Neural cell (in vitro differentiated cells): ENCODE results near the gene PFN2. TPM values are rescaled to one million over a fixed set of nuclear protein-coding genes. Genes with fewer than 3 reads are reported as not detected.

Experiments used
- H2AFZ ChIP-seq: fragments of 200-600, 300-800 bp; sonication (generic), shearing (Covaris generic); 2 replicates; pipeline ENCODE4 v1.6.0; 2014; ENCODE audit warnings: low read depth, mild to moderate bottlenecking, antibody characterized with exemption, low read length, moderate library complexity
- H3F3A ChIP-seq: fragments of 200-600 bp; shearing (Covaris generic); 2 replicates; pipeline ENCODE4 v1.6.1; 2016; ENCODE audit warnings: mild to moderate bottlenecking, moderate library complexity, mixed read lengths, antibody characterized with exemption, low read length; ENCODE audit not compliant: insufficient read depth, poor library complexity, severe bottlenecking
- H3K27ac ChIP-seq: fragments of 200-600, 300-800 bp; sonication (generic), shearing (Covaris generic); 2 replicates; pipeline ENCODE4 v1.5.1; 2014; ENCODE audit warnings: mild to moderate bottlenecking, low read length, moderate library complexity
- H3K27me3 ChIP-seq: fragments of 300-800, 200-600 bp; sonication (generic), shearing (Covaris generic); 2 replicates; pipeline ENCODE4 v1.6.0; 2014; ENCODE audit warnings: mild to moderate bottlenecking, low read depth, low read length, moderate library complexity; ENCODE audit not compliant: insufficient read depth
- H3K36me3 ChIP-seq: fragments of 300-800, 200-600 bp; sonication (generic), shearing (Covaris generic); 2 replicates; pipeline ENCODE4 v1.5.1; 2014; ENCODE audit warnings: mild to moderate bottlenecking, antibody characterized with exemption, low read length, moderate library complexity; ENCODE audit not compliant: insufficient read depth
- H3K4me2 ChIP-seq: fragments of 300-800, 200-600 bp; sonication (generic), shearing (Covaris generic); 2 replicates; pipeline ENCODE4 v1.6.0; 2014; ENCODE audit warnings: mild to moderate bottlenecking, low read length
- H3K4me3 ChIP-seq: fragments of 300-800, 200-600 bp; sonication (generic), shearing (Covaris generic); 2 replicates; pipeline ENCODE4 v1.5.1; 2014; ENCODE audit warnings: mild to moderate bottlenecking, low read length, moderate library complexity
- H3K79me2 ChIP-seq: fragments of 200-600 bp; shearing (Covaris generic); replicated peaks from 2 replicates; pipeline ENCODE4 v1.6.0; 2014; ENCODE audit warnings: mild to moderate bottlenecking, low read length, moderate library complexity; ENCODE audit not compliant: insufficient read depth
- H3K9ac ChIP-seq: fragments of 300-800, 200-600 bp; sonication (generic), shearing (Covaris generic); 2 replicates; pipeline ENCODE4 v1.6.1; 2016; ENCODE audit warnings: mild to moderate bottlenecking, low read length, mixed read lengths
- H3K9me2 ChIP-seq: fragments of 200-600 bp; shearing (Covaris generic); 2 replicates; pipeline ENCODE4 v1.6.1; 2016; ENCODE audit warnings: mild to moderate bottlenecking, low read length, mixed read lengths; ENCODE audit not compliant: insufficient read depth
- H3K9me3 ChIP-seq: fragments of 200-600, 300-800 bp; sonication (generic), shearing (Covaris generic); 2 replicates; pipeline ENCODE4 v1.6.1; 2016; ENCODE audit warnings: mild to moderate bottlenecking, mixed run types, low read length, moderate library complexity, mixed read lengths
- H4K20me1 ChIP-seq: fragments of 200-600 bp; shearing (Covaris generic); 2 replicates; pipeline ENCODE4 v1.6.1; 2016; ENCODE audit warnings: mild to moderate bottlenecking, mixed run types; ENCODE audit not compliant: insufficient read depth
- CTCF ChIP-seq: fragments of 450-650 bp; IDR thresholded peaks from 2 replicates; pipeline ENCODE4 v1.5.1; 2014; ENCODE audit warnings: antibody characterized with exemption, mild to moderate bottlenecking, moderate library complexity; ENCODE audit not compliant: poor library complexity, severe bottlenecking
- EP300 ChIP-seq: fragments of 450-650 bp; conservative IDR thresholded peaks from 2 replicates; pipeline ENCODE4 v1.6.1; 2014; ENCODE audit warnings: antibody characterized with exemption, mild to moderate bottlenecking, moderate library complexity; ENCODE audit not compliant: poor library complexity, severe bottlenecking
- EZH2 ChIP-seq: fragments of 200-600, 300-800 bp; shearing (Covaris generic), sonication (generic); IDR thresholded peaks from 2 replicates; pipeline ENCODE4 v1.6.1; 2014; ENCODE audit warnings: antibody characterized with exemption, low read length, borderline replicate concordance, mild to moderate bottlenecking; ENCODE audit not compliant: insufficient read depth, poor library complexity, severe bottlenecking
- MXI1 ChIP-seq: fragments of 450-650 bp; conservative IDR thresholded peaks from 2 replicates; pipeline ENCODE4 v1.6.1; 2014; ENCODE audit warnings: antibody characterized with exemption, mild to moderate bottlenecking; ENCODE audit not compliant: poor library complexity, severe bottlenecking
- POLR2AphosphoS5 ChIP-seq: IDR thresholded peaks from 2 replicates; pipeline ENCODE4 v1.6.1; 2012
- RAD21 ChIP-seq: fragments of 450-650 bp; conservative IDR thresholded peaks from 2 replicates; pipeline ENCODE4 v1.6.1; 2014; ENCODE audit warnings: antibody characterized with exemption, mild to moderate bottlenecking, moderate library complexity
- REST ChIP-seq: IDR thresholded peaks from 2 replicates; pipeline ENCODE4 v1.6.1; 2012; ENCODE audit warnings: borderline replicate concordance
- SMC3 ChIP-seq: fragments of 450-650 bp; conservative IDR thresholded peaks from 2 replicates; pipeline ENCODE4 v1.6.1; 2014; ENCODE audit warnings: antibody characterized with exemption, mild to moderate bottlenecking, moderate library complexity; ENCODE audit not compliant: poor library complexity
- TAF1 ChIP-seq: IDR thresholded peaks from 2 replicates; pipeline ENCODE4 v1.6.1; 2012; ENCODE audit warnings: low read depth
- polyA plus RNA-seq: library from polyadenylated mRNA; depleted of rRNA; stranded (reverse); fragments of >200 nt; gene quantifications from 2 replicates; pipeline ENCODE4 v1.2.3, GENCODE V29; 2014

PFN2 gene
- polyA plus RNA-seq, 1 donor from 2014 or later: 527 TPM

DNA sequence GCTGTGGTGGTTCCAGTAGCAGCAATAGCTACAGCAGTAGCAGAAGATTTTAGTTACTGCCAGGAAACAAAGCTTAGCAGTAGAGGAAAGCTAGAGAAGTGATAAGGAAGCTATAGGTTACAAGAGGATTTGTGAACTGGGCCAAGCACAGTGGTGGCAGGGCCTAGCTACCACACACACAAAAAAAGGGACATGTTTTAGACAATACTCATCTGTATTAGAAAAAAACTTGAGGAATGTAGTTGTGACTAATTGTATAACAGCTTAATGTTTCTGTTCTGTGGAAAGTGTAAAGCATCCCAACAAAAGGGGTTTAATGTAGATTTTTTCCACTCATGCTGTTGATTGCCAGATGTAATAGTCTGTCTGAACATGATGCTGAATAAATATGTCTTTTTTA lies 29.9 kb upstream of the PFN2 start:
- no peak for TF ChIP-seq MXI1
- no peak for TF ChIP-seq EZH2
- TF ChIP-seq REST: no peak
- TF ChIP-seq TAF1: no peak
- TF ChIP-seq CTCF: no peak
- TF ChIP-seq SMC3: no peak
- TF ChIP-seq POLR2AphosphoS5: no peak
- TF ChIP-seq EP300: no peak
- TF ChIP-seq RAD21: no peak
- H4K20me1 ChIP-seq: no peaks in the 10 kb centered on the region
- no peaks in the 10 kb centered on the region for H3K27me3 ChIP-seq
- H3K79me2 ChIP-seq: no peaks in the 10 kb centered on the region
- no peak overlapping the region for H2AFZ ChIP-seq
- H3K4me2 ChIP-seq: no peak overlapping the region
- no peaks in the 10 kb centered on the region for H3F3A ChIP-seq
- H3K9me2 ChIP-seq: no peaks in the 10 kb centered on the region
- no peak overlapping the region for H3K9ac ChIP-seq
- H3K4me3 ChIP-seq: no peak overlapping the region
- H3K36me3 ChIP-seq: no peaks in the 10 kb centered on the region
- no peaks in the 10 kb centered on the region for H3K9me3 ChIP-seq
- no peak overlapping the region for H3K27ac ChIP-seq

- Histone ChIP-seq H3K27me3 (no peaks in the 10 kb centered on the region), H3K79me2 (no peaks in the 10 kb centered on the region), H3K4me2 (no peak overlapping the region), H3K9ac (no peak overlapping the region), H2AFZ (no peak overlapping the region), H3K9me3 (no peaks in the 10 kb centered on the region), H3F3A (no peaks in the 10 kb centered on the region), H3K27ac (no peak overlapping the region), H3K36me3 (no peaks in the 10 kb centered on the region), H4K20me1 (no peaks in the 10 kb centered on the region), H3K9me2 (no peaks in the 10 kb centered on the region), H3K4me3 (no peak overlapping the region)
- TF ChIP-seq SMC3: no peak
- TF ChIP-seq POLR2AphosphoS5: no peak
Measured at GRCh38 chr3:149999421-149999820, 28.7 kb upstream of the PFN2 start.

- H3K9me3 ChIP-seq: no peaks in the 10 kb centered on the region
- H3K9ac ChIP-seq: no peak overlapping the region
- TF ChIP-seq POLR2AphosphoS5 (no peak), MXI1 (no peak), RAD21 (no peak)
- H3K9me2 ChIP-seq: no peaks in the 10 kb centered on the region
- H2AFZ ChIP-seq: no peak overlapping the region
- no peaks in the 10 kb centered on the region for H3K27me3 ChIP-seq
- no peaks in the 10 kb centered on the region for H4K20me1 ChIP-seq
- no peak overlapping the region for H3K4me3 ChIP-seq
- H3K79me2 ChIP-seq: no peaks in the 10 kb centered on the region
- H3F3A ChIP-seq: no peaks in the 10 kb centered on the region
- no peaks in the 10 kb centered on the region for H3K36me3 ChIP-seq
- no peak overlapping the region for H3K27ac ChIP-seq
- no peak overlapping the region for H3K4me2 ChIP-seq
Measured at GRCh38 chr3:149998946-149999345, 28.3 kb upstream of the PFN2 start.
